Urothelium cell line (cell line): ENCODE measurements around the gene TCF4.

Source experiments
- DNase-seq: peaks from one replicate; pipeline ENCODE4 v3.0.0; 2011; ENCODE audit warnings: low spot score, mixed read lengths
- FAIRE-seq: peaks from 2 replicates; lab custom pipeline; 2011; peaks lifted over from hg19 to GRCh38; lab: Jason Lieb, UNC

Gene TCF4

GRCh38 chr18:55336438-55337100 is 251.4 kb downstream of the TCF4 start:
- DNase-seq (no peak), FAIRE-seq (no peak)

- FAIRE-seq, result no peak
- no peak for DNase-seq
Observed at GRCh38 chr18:55334875-55335274, 253.1 kb downstream of the TCF4 start.

- DNase-seq (no peak), FAIRE-seq (no peak)
Observed at GRCh38 chr18:55331301-55331700, 256.7 kb downstream of the TCF4 start.

- no peak for DNase-seq
- no peak for FAIRE-seq
Observed at GRCh38 chr18:55328301-55328700, 259.7 kb downstream of the TCF4 start.

GRCh38 chr18:55327454-55327853 is 260.5 kb downstream of the TCF4 start:
- no peak for FAIRE-seq
- no peak for DNase-seq

GRCh38 chr18:55326134-55326533 is 261.9 kb downstream of the TCF4 start:
- FAIRE-seq (no peak), DNase-seq (no peak)

- DNase-seq (no peak), FAIRE-seq (no peak)
Observed at GRCh38 chr18:55324166-55324565, 263.8 kb downstream of the TCF4 start.

GRCh38 chr18:55323051-55323994 is 264.7 kb downstream of the TCF4 start:
- FAIRE-seq (no peak), DNase-seq (no peak)

GRCh38 chr18:55322178-55322735 is 265.7 kb downstream of the TCF4 start:
- DNase-seq (peak; percentile 66), FAIRE-seq (no peak)

GRCh38 chr18:55321265-55322177 is 266.5 kb downstream of the TCF4 start:
- no peak for FAIRE-seq
- peak; percentile 60 for DNase-seq

- DNase-seq (no peak), FAIRE-seq (no peak)
Observed at GRCh38 chr18:55320424-55321264, 267.3 kb downstream of the TCF4 start.

- no peak for FAIRE-seq
Observed at GRCh38 chr18:55319459-55320193, 268.4 kb downstream of the TCF4 start.

GRCh38 chr18:55318951-55319441 is 269.0 kb downstream of the TCF4 start:
- DNase-seq (no peak), FAIRE-seq (no peak)

More at GRCh38 chr18:55319459-55320193, 268.4 kb downstream of the TCF4 start:
- no peak for DNase-seq

- DNase-seq (no peak), FAIRE-seq (no peak)
Observed at GRCh38 chr18:55317864-55318263, 270.1 kb downstream of the TCF4 start.

GRCh38 chr18:55317324-55317723 is 270.7 kb downstream of the TCF4 start:
- FAIRE-seq, result no peak

GRCh38 chr18:55316486-55317184 is 271.4 kb downstream of the TCF4 start:
- DNase-seq, result no peak
- no peak for FAIRE-seq

More at GRCh38 chr18:55317324-55317723, 270.7 kb downstream of the TCF4 start:
- DNase-seq, result no peak

- no peak for FAIRE-seq
- no peak for DNase-seq
Observed at GRCh38 chr18:55314615-55315237, 273.3 kb downstream of the TCF4 start.

- FAIRE-seq, result no peak
Observed at GRCh38 chr18:55314031-55314430, 274.0 kb downstream of the TCF4 start.

More at GRCh38 chr18:55314031-55314430, 274.0 kb downstream of the TCF4 start:
- no peak for DNase-seq
